GM10847 (cell line): Measurements from ENCODE around the gene DISP2.

ENCODE experiments used
- POLR2A ChIP-seq: IDR thresholded peaks from 2 replicates; pipeline ENCODE4 v1.6.1; 2011; ENCODE audit not compliant: insufficient read length; ENCODE audit errors: extremely low read depth

DISP2 gene

DNA sequence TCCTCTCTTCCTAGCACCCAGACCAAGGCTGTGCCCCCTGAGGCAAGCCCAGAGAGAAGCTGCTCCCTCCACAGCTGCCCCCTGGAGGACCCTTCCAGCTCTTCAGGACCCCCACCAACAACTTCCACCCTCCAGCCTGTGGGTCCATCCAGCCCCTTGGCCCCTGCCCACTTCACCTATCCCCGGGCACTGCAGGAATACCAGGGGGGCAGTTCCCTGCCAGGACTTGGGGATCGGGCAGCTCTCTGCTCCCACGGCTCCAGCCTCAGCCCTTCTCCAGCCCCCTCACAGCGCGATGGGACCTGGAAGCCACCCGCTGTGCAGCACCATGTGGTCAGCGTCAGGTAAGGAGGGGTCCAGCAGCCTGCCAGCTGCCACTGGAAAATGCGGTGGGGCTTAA lies 5.6 kb downstream of the DISP2 start:
- no peak for TF ChIP-seq POLR2A

DNA sequence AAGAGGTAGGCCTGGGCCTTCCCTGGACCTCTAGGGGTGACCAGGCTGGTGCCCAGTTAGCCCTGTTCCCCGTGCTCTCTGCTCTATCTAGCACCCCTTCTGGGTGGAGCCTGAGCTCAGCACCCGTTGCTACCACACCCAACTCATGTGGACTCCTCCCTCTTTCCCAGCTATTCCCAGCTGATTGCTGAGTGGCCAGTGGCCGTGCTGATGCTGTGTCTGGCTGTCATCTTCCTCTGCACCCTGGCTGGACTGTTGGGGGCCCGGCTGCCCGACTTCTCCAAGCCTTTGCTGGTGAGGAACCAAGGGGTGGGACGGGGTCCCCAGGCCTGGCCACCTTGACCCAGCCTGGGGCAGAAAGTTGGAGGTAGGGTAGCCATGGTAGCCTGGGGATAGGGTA lies 6.2 kb downstream of the DISP2 start:
- no peak for TF ChIP-seq POLR2A

DNA sequence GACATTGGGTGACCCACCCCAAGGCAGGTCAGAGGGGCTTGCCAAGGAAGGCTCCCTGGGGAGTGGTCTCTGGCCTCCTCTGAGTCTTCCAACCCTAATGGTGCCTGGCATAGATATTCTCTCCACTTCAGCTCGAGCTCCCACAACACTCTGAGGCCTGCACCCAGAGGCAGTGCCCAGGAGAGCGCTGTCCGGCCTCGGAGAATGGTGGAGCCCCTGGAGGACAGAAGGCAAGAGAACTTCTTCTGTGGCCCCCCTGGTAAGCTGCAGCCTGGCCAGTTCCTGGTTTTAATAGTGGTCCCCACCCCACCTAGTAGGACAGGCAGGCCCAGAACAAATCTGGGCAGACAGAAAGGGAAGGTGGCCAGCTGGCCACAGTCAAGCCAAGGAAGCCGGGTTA lies 7.0 kb downstream of the DISP2 start:
- TF ChIP-seq POLR2A, result no peak

DNA sequence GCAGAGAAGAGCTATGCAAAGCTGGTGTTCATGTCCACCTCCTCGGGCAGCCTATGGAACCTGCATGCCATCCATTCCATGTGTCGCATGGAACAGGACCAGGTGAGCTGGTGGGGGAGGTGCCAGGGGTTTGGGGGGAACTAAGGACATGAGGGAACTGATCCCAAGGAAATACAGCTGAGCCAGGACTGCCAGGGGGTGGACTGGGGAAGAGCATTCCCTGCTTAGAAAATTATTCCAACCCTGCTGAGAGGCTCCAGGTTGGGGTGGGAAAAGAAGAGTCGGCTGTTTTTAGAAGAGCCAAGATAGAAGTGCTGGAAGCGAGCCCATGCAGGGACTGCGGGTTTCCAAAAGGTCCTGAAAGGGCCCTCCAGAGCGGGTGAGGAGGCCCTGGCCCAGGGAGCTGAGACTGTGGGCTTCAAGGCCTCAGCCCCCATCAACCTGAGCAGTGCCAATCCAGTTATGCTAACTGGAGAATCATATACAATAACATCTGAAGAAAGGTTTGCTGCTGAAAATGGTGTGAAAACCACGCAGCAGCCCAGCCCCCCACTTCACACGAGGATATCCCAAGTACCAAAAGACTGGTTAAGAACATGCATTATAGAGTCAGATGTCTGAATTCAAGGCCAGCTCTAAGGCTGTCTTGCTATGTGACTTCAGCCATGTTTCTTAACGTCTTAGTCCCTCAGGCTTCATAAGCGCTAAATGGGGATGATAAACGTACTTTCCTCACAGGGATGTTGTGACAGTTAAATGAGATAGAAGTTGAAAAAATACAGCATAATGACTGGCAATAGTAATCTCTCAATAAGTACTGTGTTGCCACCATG lies 7.8 kb downstream of the DISP2 start:
- no peak for TF ChIP-seq POLR2A

DNA sequence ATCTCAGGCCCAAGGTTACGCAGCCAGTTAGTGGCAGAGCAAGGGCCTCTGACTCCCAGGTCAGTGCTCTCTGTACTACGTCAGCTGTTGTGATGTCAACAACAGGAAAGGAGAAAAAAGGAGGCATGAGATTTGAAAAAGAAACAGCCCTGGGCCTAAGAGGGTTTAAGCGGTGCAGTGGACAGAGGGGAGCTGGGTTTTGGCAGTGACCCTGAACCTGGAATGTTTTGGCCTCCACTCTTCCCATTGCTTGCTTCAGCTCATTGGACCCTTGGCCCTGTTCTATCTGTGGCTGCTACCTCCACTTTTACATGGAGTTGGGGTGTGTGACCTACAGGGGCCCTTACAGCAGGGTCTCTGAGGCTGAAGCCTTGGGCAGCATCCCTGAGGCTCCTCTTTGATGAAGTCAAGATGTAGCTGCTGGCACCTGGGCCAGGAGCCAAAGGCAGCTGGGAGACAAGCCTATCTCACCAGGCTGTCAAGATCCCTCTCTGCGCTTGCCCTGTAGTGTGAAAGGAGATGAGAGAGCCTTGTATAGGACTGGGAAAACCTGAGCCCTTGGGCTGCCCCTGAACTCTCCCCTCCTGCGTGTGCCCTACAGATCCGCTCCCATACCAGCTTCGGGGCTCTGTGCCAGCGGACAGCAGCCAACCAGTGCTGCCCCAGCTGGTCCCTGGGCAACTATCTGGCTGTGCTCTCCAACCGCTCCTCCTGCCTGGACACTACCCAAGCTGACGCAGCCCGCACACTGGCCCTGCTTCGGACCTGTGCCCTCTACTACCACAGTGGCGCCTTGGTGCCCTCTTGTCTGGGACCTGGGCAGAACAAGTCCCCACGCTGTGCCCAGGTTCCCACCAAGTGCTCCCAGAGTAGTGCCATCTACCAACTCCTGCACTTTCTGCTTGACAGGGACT lies 8.7 kb downstream of the DISP2 start:
- no peak for TF ChIP-seq POLR2A

DNA sequence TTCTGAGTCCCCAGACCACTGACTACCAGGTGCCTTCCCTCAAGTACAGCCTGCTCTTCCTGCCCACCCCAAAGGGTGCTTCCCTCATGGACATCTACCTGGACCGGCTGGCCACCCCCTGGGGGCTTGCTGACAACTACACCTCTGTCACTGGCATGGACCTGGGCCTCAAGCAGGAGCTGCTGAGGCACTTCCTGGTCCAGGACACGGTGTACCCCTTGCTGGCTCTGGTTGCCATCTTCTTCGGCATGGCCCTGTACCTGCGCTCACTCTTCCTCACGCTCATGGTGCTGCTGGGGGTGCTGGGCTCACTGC lies 9.3 kb downstream of the DISP2 start:
- TF ChIP-seq POLR2A, result no peak

DNA sequence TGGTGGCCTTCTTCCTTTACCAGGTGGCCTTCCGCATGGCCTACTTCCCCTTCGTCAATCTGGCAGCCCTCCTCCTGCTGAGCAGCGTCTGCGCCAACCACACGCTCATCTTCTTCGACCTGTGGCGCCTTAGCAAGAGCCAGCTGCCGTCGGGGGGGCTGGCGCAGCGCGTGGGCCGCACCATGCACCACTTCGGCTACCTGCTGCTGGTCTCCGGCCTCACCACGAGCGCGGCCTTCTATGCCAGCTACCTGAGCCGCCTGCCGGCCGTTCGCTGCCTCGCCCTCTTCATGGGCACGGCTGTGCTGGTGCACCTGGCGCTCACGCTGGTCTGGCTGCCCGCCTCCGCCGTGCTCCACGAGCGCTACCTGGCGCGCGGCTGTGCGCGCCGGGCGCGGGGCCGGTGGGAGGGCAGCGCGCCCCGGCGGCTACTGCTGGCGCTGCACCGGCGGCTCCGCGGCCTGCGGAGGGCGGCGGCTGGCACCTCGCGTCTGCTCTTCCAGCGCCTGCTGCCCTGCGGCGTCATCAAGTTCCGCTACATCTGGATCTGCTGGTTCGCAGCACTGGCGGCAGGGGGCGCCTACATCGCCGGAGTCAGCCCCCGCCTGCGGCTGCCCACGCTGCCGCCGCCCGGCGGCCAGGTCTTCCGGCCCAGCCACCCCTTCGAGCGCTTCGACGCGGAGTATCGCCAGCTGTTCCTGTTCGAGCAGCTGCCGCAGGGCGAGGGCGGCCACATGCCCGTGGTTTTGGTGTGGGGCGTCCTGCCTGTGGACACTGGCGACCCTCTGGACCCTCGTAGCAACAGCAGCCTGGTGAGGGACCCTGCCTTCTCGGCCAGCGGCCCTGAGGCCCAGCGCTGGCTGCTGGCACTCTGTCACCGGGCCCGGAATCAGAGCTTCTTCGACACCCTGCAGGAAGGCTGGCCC lies 9.9 kb downstream of the DISP2 start:
- no peak for TF ChIP-seq POLR2A

DNA sequence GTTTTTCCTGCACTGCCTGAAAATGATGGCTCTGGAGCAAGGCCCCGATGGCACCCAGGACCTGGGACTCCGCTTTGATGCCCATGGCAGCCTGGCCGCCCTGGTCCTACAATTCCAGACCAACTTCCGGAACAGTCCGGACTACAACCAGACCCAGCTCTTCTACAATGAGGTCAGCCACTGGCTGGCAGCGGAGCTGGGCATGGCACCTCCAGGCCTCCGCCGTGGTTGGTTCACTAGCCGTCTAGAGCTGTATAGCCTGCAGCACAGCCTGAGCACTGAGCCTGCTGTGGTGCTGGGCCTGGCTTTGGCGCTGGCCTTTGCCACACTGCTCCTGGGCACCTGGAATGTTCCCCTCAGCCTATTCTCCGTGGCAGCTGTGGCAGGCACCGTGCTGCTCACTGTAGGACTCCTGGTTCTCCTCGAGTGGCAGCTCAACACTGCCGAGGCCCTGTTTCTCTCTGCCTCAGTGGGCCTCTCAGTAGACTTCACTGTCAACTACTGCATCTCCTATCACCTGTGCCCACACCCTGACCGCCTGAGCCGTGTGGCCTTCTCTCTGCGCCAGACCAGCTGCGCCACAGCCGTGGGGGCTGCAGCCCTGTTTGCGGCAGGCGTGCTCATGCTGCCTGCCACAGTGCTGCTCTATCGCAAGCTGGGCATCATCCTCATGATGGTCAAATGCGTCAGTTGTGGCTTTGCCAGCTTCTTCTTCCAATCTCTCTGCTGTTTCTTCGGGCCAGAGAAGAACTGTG lies 10.9 kb downstream of the DISP2 start:
- no peak for TF ChIP-seq POLR2A

DNA sequence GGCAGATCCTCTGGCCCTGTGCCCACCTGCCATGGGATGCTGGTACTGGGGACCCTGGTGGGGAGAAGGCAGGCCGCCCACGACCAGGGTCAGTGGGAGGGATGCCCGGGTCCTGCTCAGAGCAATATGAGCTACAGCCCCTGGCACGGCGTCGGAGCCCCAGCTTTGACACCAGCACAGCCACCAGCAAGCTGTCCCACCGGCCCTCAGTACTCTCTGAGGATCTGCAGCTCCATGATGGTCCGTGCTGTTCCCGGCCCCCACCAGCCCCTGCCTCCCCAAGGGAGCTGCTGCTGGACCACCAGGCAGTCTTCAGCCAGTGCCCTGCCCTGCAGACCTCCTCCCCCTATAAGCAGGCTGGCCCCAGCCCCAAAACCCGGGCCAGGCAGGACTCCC lies 11.5 kb downstream of the DISP2 start:
- TF ChIP-seq POLR2A, result no peak

DNA sequence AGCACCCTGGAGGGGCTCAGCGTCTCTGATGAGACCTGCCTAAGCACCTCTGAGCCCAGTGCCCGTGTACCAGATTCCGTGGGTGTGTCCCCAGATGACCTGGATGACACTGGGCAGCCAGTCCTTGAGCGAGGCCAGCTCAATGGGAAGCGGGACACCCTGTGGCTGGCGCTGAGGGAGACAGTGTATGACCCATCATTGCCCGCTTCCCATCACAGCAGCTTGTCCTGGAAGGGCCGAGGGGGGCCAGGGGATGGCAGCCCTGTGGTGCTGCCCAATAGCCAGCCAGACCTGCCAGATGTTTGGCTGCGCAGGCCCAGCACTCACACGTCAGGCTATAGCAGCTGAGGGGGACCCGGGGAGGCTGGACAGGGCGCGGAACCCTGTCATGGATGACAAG lies 12.0 kb downstream of the DISP2 start:
- TF ChIP-seq POLR2A, result no peak

DNA sequence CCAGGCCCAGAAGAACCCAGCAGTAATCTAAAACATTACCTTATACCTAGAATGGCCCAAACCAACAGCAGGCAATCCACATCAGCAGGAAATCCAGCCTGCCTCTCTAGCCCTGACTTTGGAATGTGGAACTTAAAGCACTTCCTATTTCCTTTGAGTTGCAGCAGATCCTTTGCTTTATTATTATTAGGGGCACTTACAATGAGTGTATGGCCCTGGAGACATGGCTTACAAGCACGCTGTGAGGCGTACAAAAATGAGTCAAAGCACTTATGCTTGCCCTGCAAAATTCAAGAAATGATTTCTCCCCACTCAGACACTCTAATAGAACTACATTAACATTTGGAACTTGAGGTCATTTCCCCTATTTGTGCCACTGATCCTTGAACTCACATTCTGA lies 15.0 kb downstream of the DISP2 start:
- TF ChIP-seq POLR2A, result no peak

DNA sequence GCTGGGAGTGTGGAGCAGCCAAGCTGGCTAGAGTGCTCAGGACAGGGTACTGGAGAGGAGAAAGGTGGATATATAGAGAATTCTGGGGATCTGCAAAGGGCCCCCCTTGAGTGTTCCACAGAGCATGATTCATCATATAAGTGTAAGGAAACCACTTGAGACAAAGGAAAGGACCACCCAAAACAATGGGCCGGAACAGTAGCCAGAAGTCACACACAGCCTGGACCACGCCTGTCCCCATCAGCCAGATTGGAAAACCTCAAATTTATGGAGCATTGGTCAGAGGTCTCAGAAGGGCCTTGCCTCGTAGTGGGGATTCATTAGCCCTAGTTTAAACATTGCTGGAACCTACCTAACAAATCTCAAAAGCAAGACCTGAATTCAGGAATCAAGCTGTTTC lies 19.6 kb downstream of the DISP2 start:
- TF ChIP-seq POLR2A, result no peak

DNA sequence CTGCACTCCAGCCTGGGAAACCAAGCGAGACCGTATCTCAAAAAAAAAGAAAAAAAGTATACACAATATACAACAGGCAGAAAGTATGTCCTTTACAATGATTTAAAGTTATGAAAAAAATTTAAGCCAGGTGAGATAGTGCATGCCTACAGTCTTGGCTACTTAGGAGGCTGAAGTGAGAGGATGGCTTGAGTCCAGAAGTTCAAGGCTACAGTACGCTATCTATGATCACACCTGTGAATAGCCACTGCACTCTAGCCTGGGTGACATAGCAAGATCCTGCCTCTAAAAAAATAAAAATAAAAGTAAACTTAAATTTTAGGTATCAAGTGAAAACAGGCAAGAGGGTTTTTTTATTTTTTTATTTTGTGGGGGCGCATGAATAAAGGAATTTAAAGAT lies 21.4 kb downstream of the DISP2 start:
- TF ChIP-seq POLR2A, result no peak

DNA sequence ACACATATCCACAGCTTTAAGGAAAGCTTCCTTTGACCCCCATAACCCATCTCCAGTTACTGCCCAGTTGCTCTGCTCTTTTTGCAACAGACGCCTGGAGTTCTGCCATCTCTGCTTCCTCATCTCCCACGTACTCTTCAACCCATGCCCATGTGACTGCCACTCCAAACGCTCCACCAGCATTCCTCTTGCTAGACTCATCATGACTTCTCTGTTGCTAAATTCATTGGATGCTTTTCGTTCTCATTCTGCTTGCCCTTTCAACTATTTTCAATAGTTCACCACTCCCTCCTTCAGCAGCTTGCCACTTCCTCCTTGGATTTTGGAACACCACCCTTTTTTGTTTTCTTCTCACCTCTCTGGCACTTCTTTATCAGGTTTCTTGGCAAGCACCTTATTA lies 21.8 kb downstream of the DISP2 start:
- no peak for TF ChIP-seq POLR2A

DNA sequence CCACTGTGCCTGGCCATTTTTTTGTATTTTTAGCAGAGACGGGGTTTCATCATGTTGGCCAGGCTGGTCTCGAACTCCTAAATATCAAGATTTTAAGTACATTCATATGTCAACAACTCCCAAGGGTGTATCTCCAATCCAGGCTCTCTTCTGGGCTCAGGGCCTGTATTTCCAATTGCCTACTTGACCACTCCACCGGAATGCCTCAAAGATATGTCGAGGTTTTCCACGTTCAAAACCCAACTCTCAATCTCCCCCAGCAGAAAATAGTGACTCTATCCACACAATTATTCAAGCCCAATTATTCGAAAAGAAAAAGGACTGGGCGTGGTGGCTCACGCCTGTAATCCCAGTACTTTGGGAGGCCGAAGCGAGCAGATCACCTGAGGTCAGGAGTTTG lies 22.6 kb downstream of the DISP2 start:
- TF ChIP-seq POLR2A, result no peak
